ENCODE measurements around the gene CGB1. TPM values are rescaled to one million over a fixed set of nuclear protein-coding genes. Genes with fewer than 3 reads are reported as not detected.
A peak's percentile ranks its signal among the peaks of the same experiment; 100 is the strongest.

The CGB1 gene
- total and polyA plus RNA-seq, 2 of the 13 experiments (the other 11 are each of a cell fraction or from before 2014, with no cell fraction given), result not detected

DNA sequence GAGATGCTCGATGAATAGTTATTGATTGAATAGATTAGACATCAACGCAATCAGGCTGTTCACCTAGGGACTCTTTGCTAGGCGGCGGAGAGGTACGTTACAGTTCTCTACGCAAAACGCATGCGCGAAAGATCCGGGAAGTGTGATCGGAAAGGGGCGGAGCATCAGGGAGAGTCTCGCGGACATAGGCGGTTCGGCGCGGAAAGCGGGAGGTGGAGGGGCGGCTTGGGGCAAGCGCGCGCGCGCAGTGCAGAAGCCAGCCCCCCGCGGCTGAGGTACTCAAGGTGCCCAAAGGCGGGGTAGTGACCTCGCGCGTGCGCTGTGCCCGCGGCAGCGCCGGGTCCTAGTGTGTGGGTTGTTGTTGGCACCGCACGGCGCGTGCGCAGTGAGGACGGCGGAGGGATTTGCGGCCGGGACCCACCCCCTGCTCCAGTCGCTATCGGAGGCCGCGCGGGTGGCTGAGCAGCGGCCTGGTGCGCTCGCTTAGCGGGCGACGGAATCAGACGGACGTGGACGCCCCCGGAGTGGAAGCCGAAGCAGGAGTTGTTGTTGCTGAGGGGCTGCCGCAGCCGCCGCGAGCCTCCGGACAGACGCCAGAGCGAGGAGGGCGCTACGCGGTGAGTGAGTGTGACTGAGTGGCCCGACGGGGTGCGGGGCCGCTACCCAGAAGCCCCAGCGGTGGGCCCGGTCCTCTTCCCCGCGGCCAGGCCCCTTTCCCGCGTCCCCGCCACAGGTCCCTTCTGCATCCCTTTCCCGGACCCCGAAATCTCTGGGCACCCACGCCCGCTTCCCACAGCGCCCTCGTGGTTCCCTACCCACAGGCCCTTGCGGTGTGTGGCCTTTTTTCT is 48.5 kb upstream of the CGB1 start, which contains the start of gene SNRNP70 (continued):
- TF ChIP-seq, protein P1, sequence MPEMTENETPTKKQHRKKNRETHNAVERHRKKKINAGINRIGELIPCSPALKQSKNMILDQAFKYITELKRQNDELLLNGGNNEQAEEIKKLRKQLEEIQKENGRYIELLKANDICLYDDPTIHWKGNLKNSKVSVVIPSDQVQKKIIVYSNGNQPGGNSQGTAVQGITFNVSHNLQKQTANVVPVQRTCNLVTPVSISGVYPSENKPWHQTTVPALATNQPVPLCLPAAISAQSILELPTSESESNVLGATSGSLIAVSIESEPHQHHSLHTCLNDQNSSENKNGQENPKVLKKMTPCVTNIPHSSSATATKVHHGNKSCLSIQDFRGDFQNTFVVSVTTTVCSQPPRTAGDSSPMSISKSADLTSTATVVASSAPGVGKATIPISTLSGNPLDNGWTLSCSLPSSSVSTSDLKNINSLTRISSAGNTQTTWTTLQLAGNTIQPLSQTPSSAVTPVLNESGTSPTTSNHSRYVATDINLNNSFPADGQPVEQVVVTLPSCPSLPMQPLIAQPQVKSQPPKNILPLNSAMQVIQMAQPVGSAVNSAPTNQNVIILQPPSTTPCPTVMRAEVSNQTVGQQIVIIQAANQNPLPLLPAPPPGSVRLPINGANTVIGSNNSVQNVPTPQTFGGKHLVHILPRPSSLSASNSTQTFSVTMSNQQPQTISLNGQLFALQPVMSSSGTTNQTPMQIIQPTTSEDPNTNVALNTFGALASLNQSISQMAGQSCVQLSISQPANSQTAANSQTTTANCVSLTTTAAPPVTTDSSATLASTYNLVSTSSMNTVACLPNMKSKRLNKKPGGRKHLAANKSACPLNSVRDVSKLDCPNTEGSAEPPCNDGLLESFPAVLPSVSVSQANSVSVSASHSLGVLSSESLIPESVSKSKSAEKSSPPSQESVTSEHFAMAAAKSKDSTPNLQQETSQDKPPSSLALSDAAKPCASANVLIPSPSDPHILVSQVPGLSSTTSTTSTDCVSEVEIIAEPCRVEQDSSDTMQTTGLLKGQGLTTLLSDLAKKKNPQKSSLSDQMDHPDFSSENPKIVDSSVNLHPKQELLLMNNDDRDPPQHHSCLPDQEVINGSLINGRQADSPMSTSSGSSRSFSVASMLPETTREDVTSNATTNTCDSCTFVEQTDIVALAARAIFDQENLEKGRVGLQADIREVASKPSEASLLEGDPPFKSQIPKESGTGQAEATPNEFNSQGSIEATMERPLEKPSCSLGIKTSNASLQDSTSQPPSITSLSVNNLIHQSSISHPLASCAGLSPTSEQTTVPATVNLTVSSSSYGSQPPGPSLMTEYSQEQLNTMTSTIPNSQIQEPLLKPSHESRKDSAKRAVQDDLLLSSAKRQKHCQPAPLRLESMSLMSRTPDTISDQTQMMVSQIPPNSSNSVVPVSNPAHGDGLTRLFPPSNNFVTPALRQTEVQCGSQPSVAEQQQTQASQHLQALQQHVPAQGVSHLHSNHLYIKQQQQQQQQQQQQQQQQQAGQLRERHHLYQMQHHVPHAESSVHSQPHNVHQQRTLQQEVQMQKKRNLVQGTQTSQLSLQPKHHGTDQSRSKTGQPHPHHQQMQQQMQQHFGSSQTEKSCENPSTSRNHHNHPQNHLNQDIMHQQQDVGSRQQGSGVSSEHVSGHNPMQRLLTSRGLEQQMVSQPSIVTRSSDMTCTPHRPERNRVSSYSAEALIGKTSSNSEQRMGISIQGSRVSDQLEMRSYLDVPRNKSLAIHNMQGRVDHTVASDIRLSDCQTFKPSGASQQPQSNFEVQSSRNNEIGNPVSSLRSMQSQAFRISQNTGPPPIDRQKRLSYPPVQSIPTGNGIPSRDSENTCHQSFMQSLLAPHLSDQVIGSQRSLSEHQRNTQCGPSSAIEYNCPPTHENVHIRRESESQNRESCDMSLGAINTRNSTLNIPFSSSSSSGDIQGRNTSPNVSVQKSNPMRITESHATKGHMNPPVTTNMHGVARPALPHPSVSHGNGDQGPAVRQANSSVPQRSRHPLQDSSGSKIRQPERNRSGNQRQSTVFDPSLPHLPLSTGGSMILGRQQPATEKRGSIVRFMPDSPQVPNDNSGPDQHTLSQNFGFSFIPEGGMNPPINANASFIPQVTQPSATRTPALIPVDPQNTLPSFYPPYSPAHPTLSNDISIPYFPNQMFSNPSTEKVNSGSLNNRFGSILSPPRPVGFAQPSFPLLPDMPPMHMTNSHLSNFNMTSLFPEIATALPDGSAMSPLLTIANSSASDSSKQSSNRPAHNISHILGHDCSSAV (CRISPR knock-in tag; IDR thresholded peaks at IDR 0.05; ENCODE audit: borderline replicate concordance), result 0 out of 2 replicates have a peak, but pooled peaks have one; percentile 17
- TF ChIP-seq ZNF44 (CRISPR knock-in tag; IDR thresholded peaks at IDR 0.05), result no peak
- no peak for TF ChIP-seq ZSCAN25 (CRISPR knock-in tag; IDR thresholded peaks at IDR 0.05)
- no peak for TF ChIP-seq PHF5A (CRISPR knock-in tag; IDR thresholded peaks at IDR 0.05; ENCODE audit: low read depth, unreplicated experiment)
- no peak for TF ChIP-seq SMYD3 (CRISPR knock-in tag; IDR thresholded peaks at IDR 0.05)
- TF ChIP-seq ZNF570 (CRISPR knock-in tag; IDR thresholded peaks at IDR 0.05; ENCODE audit: borderline replicate concordance), result no peak
- TF ChIP-seq HNRNPL (IDR thresholded peaks at IDR 0.05; ENCODE audit: low read depth, low read length), result peak; percentile 47; the same call in 1 of the 2 replicates
- TF ChIP-seq ZNF777 (CRISPR knock-in tag; IDR thresholded peaks at IDR 0.05), result peak; percentile 60
- peak; percentile 74; the same call in 1 of the 2 replicates for TF ChIP-seq DR1 (CRISPR knock-in tag; IDR thresholded peaks at IDR 0.05)
- TF ChIP-seq KAT7 (CRISPR knock-in tag; IDR thresholded peaks at IDR 0.05; ENCODE audit: borderline replicate concordance), result peak; percentile 90; the same call in 1 of the 2 replicates
- no peak for TF ChIP-seq ZNF703 (CRISPR knock-in tag; IDR thresholded peaks at IDR 0.05; ENCODE audit: borderline replicate concordance)
- TF ChIP-seq ZNF10 (CRISPR knock-in tag; IDR thresholded peaks at IDR 0.05; ENCODE audit: borderline replicate concordance, low read depth), result no peak
- no peak; the same call in 1 of the 2 replicates for TF ChIP-seq ZBTB8A (CRISPR knock-in tag; IDR thresholded peaks at IDR 0.05; ENCODE audit: borderline replicate concordance, low read depth)
- TF ChIP-seq MIER3 (CRISPR knock-in tag; IDR thresholded peaks at IDR 0.05; ENCODE audit: borderline replicate concordance), result no peak; the same call in 1 of the 2 replicates
- peak; percentile 71 for TF ChIP-seq ZNF883 (CRISPR knock-in tag; IDR thresholded peaks at IDR 0.05; ENCODE audit: not compliant biosample characterization)
- no peak for TF ChIP-seq ZNF225 (CRISPR knock-in tag; IDR thresholded peaks at IDR 0.05)
- TF ChIP-seq, protein P2, sequence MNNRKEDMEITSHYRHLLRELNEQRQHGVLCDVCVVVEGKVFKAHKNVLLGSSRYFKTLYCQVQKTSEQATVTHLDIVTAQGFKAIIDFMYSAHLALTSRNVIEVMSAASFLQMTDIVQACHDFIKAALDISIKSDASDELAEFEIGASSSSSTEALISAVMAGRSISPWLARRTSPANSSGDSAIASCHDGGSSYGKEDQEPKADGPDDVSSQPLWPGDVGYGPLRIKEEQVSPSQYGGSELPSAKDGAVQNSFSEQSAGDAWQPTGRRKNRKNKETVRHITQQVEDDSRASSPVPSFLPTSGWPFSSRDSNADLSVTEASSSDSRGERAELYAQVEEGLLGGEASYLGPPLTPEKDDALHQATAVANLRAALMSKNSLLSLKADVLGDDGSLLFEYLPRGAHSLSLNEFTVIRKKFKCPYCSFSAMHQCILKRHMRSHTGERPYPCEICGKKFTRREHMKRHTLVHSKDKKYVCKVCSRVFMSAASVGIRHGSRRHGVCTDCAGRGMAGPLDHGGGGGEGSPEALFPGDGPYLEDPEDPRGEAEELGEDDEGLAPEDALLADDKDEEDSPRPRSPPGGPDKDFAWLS (CRISPR knock-in tag; IDR thresholded peaks at IDR 0.05; ENCODE audit: borderline replicate concordance), result no peak
- peak; percentile 8; the same call in 1 of the 2 replicates for TF ChIP-seq ZMYM3 (CRISPR knock-in tag; IDR thresholded peaks at IDR 0.05)
